SU-DHL-6 (cell line): Measurements from ENCODE around the gene IFITM2.

Experiments used
- EZH2phosphoT487 ChIP-seq: fragments of 200-600 bp; sonication (generic), shearing (Covaris generic); conservative IDR thresholded peaks from 2 replicates; pipeline ENCODE4 v1.6.1; 2018; ENCODE audit warnings: mild to moderate bottlenecking, antibody characterized with exemption, low read length, moderate library complexity, mixed read lengths
- TF ChIP-seq, protein P1 (sequence below): fragments of 200-600 bp; sonication (generic); IDR thresholded peaks from one replicate; pipeline ENCODE4 v1.5.1; 2017; ENCODE audit warnings: antibody characterized with exemption, mild to moderate bottlenecking, low read length, moderate library complexity; ENCODE audit not compliant: insufficient read depth, poor library complexity, severe bottlenecking

DNA sequence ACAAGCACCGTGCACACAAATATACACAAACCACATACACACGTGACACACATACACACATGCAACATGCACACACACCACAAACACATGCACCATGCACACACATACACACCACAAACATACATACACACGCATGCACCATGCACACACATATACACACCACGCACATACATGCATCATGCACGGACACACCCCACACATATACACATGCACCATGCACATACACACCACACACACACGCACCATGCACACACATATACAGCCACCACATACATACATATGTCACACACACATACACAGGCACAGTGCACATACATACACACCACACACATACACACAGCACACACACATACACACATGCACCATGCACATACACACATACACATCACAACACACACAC is 49.0 kb downstream of the IFITM2 start:
- TF ChIP-seq EZH2phosphoT487: no peak
- TF ChIP-seq, protein P1, sequence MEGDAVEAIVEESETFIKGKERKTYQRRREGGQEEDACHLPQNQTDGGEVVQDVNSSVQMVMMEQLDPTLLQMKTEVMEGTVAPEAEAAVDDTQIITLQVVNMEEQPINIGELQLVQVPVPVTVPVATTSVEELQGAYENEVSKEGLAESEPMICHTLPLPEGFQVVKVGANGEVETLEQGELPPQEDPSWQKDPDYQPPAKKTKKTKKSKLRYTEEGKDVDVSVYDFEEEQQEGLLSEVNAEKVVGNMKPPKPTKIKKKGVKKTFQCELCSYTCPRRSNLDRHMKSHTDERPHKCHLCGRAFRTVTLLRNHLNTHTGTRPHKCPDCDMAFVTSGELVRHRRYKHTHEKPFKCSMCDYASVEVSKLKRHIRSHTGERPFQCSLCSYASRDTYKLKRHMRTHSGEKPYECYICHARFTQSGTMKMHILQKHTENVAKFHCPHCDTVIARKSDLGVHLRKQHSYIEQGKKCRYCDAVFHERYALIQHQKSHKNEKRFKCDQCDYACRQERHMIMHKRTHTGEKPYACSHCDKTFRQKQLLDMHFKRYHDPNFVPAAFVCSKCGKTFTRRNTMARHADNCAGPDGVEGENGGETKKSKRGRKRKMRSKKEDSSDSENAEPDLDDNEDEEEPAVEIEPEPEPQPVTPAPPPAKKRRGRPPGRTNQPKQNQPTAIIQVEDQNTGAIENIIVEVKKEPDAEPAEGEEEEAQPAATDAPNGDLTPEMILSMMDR: no peak
